ENCODE data around the gene EARS2.
A peak's percentile ranks its signal among the peaks of the same experiment; 100 is the strongest.

DNA sequence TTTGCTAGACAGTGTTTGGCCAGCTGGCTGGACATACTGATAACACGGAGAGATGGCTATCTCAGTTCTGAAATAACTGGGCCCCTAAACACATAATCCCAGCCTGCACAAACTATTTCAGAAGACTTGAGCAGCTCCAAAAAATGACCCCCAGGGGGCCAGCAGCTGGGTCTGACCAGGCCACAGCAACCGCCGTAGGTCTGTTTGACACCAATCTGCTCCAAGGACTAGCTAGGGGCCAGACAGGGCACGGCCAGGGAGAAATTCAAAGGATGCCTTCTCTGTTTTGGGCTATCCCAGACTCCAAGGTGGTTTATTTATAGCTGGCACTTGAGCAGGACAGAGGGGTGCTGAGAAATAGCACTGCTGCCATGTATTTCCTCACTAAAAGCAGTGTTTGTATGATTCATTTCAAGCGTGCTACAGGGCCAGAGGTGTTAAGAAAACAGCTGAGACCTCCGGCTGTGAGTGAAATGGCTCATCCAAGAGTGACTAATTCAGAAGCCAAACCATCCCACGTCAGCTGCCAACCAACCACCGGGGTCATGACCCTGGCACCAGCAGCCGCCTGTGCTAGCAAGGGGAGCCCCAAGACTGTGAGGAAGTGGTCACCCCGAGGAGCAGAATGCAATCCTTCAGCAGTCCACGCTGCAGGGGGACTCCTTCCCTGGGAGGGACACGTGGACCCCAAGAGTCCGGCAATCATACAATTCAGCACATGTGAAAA is 52.5 kb downstream of the EARS2 start:
- TF ChIP-seq POLR2AphosphoS5 (IDR thresholded peaks at IDR 0.05), result peak; percentile 49 to 69 (median 63)
- TF ChIP-seq, protein P1, sequence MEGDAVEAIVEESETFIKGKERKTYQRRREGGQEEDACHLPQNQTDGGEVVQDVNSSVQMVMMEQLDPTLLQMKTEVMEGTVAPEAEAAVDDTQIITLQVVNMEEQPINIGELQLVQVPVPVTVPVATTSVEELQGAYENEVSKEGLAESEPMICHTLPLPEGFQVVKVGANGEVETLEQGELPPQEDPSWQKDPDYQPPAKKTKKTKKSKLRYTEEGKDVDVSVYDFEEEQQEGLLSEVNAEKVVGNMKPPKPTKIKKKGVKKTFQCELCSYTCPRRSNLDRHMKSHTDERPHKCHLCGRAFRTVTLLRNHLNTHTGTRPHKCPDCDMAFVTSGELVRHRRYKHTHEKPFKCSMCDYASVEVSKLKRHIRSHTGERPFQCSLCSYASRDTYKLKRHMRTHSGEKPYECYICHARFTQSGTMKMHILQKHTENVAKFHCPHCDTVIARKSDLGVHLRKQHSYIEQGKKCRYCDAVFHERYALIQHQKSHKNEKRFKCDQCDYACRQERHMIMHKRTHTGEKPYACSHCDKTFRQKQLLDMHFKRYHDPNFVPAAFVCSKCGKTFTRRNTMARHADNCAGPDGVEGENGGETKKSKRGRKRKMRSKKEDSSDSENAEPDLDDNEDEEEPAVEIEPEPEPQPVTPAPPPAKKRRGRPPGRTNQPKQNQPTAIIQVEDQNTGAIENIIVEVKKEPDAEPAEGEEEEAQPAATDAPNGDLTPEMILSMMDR (IDR thresholded peaks at IDR 0.05 in 8 of 11, conservative IDR thresholded peaks at IDR 0.05 in 3 of 11), result no peak
